Neural cell (in vitro differentiated cells): ENCODE results near the gene TYW3. TPM values are rescaled to one million over a fixed set of nuclear protein-coding genes. Genes with fewer than 3 reads are reported as not detected.

Source experiments
- H2AFZ ChIP-seq: fragments of 200-600, 300-800 bp; sonication (generic), shearing (Covaris generic); 2 replicates; pipeline ENCODE4 v1.6.0; 2014; ENCODE audit warnings: low read depth, mild to moderate bottlenecking, antibody characterized with exemption, low read length, moderate library complexity
- H3F3A ChIP-seq: fragments of 200-600 bp; shearing (Covaris generic); 2 replicates; pipeline ENCODE4 v1.6.1; 2016; ENCODE audit warnings: mild to moderate bottlenecking, moderate library complexity, mixed read lengths, antibody characterized with exemption, low read length; ENCODE audit not compliant: insufficient read depth, poor library complexity, severe bottlenecking
- H3K27ac ChIP-seq: fragments of 200-600, 300-800 bp; sonication (generic), shearing (Covaris generic); 2 replicates; pipeline ENCODE4 v1.5.1; 2014; ENCODE audit warnings: mild to moderate bottlenecking, low read length, moderate library complexity
- H3K27me3 ChIP-seq: fragments of 300-800, 200-600 bp; sonication (generic), shearing (Covaris generic); 2 replicates; pipeline ENCODE4 v1.6.0; 2014; ENCODE audit warnings: mild to moderate bottlenecking, low read depth, low read length, moderate library complexity; ENCODE audit not compliant: insufficient read depth
- H3K36me3 ChIP-seq: fragments of 300-800, 200-600 bp; sonication (generic), shearing (Covaris generic); 2 replicates; pipeline ENCODE4 v1.5.1; 2014; ENCODE audit warnings: mild to moderate bottlenecking, antibody characterized with exemption, low read length, moderate library complexity; ENCODE audit not compliant: insufficient read depth
- H3K4me2 ChIP-seq: fragments of 300-800, 200-600 bp; sonication (generic), shearing (Covaris generic); 2 replicates; pipeline ENCODE4 v1.6.0; 2014; ENCODE audit warnings: mild to moderate bottlenecking, low read length
- H3K4me3 ChIP-seq: fragments of 300-800, 200-600 bp; sonication (generic), shearing (Covaris generic); 2 replicates; pipeline ENCODE4 v1.5.1; 2014; ENCODE audit warnings: mild to moderate bottlenecking, low read length, moderate library complexity
- H3K79me2 ChIP-seq: fragments of 200-600 bp; shearing (Covaris generic); replicated peaks from 2 replicates; pipeline ENCODE4 v1.6.0; 2014; ENCODE audit warnings: mild to moderate bottlenecking, low read length, moderate library complexity; ENCODE audit not compliant: insufficient read depth
- H3K9ac ChIP-seq: fragments of 300-800, 200-600 bp; sonication (generic), shearing (Covaris generic); 2 replicates; pipeline ENCODE4 v1.6.1; 2016; ENCODE audit warnings: mild to moderate bottlenecking, low read length, mixed read lengths
- H3K9me2 ChIP-seq: fragments of 200-600 bp; shearing (Covaris generic); 2 replicates; pipeline ENCODE4 v1.6.1; 2016; ENCODE audit warnings: mild to moderate bottlenecking, low read length, mixed read lengths; ENCODE audit not compliant: insufficient read depth
- H3K9me3 ChIP-seq: fragments of 200-600, 300-800 bp; sonication (generic), shearing (Covaris generic); 2 replicates; pipeline ENCODE4 v1.6.1; 2016; ENCODE audit warnings: mild to moderate bottlenecking, mixed run types, low read length, moderate library complexity, mixed read lengths
- H4K20me1 ChIP-seq: fragments of 200-600 bp; shearing (Covaris generic); 2 replicates; pipeline ENCODE4 v1.6.1; 2016; ENCODE audit warnings: mild to moderate bottlenecking, mixed run types; ENCODE audit not compliant: insufficient read depth
- EP300 ChIP-seq: fragments of 450-650 bp; conservative IDR thresholded peaks from 2 replicates; pipeline ENCODE4 v1.6.1; 2014; ENCODE audit warnings: antibody characterized with exemption, mild to moderate bottlenecking, moderate library complexity; ENCODE audit not compliant: poor library complexity, severe bottlenecking
- EZH2 ChIP-seq: fragments of 200-600, 300-800 bp; shearing (Covaris generic), sonication (generic); IDR thresholded peaks from 2 replicates; pipeline ENCODE4 v1.6.1; 2014; ENCODE audit warnings: antibody characterized with exemption, low read length, borderline replicate concordance, mild to moderate bottlenecking; ENCODE audit not compliant: insufficient read depth, poor library complexity, severe bottlenecking
- MXI1 ChIP-seq: fragments of 450-650 bp; conservative IDR thresholded peaks from 2 replicates; pipeline ENCODE4 v1.6.1; 2014; ENCODE audit warnings: antibody characterized with exemption, mild to moderate bottlenecking; ENCODE audit not compliant: poor library complexity, severe bottlenecking
- POLR2AphosphoS5 ChIP-seq: IDR thresholded peaks from 2 replicates; pipeline ENCODE4 v1.6.1; 2012
- RAD21 ChIP-seq: fragments of 450-650 bp; conservative IDR thresholded peaks from 2 replicates; pipeline ENCODE4 v1.6.1; 2014; ENCODE audit warnings: antibody characterized with exemption, mild to moderate bottlenecking, moderate library complexity
- SMC3 ChIP-seq: fragments of 450-650 bp; conservative IDR thresholded peaks from 2 replicates; pipeline ENCODE4 v1.6.1; 2014; ENCODE audit warnings: antibody characterized with exemption, mild to moderate bottlenecking, moderate library complexity; ENCODE audit not compliant: poor library complexity
- TAF1 ChIP-seq: IDR thresholded peaks from 2 replicates; pipeline ENCODE4 v1.6.1; 2012; ENCODE audit warnings: low read depth
- polyA plus RNA-seq: library from polyadenylated mRNA; depleted of rRNA; stranded (reverse); fragments of >200 nt; gene quantifications from 2 replicates; pipeline ENCODE4 v1.2.3, GENCODE V29; 2014
- TF ChIP-seq, protein P1 (sequence below): IDR thresholded peaks from 2 replicates; pipeline ENCODE4 v1.6.1; 2012; ENCODE audit warnings: borderline replicate concordance
- TF ChIP-seq, protein P2 (sequence below): fragments of 450-650 bp; IDR thresholded peaks from 2 replicates; pipeline ENCODE4 v1.5.1; 2014; ENCODE audit warnings: antibody characterized with exemption, mild to moderate bottlenecking, moderate library complexity; ENCODE audit not compliant: poor library complexity, severe bottlenecking

The TYW3 gene
- polyA plus RNA-seq, 1 donor from 2014 or later = 1.5 TPM

DNA sequence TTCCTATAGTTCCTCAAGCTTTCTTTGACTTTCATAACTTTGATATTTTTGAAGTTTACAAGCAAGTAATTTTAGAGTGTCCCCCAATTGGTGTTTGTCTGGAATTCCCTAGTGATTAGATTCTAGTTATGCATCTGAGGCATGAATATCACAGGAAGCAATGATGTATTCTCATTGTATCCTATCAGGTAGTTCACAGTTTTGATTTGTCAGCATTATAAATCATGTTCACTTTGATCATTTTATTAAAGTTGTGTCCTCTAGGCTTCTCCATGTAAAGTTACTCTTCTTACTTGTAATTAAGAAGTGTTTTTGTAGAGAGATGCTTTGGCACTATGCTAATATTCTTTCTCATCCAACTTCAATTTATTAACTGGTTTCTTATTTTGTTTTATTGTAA is 53.0 kb downstream of the TYW3 start:
- H3K79me2 ChIP-seq = no peaks in the 10 kb centered on the region
- no peak overlapping the region for H3K9ac ChIP-seq
- H3K9me3 ChIP-seq = no peaks in the 10 kb centered on the region
- no peak overlapping the region for H2AFZ ChIP-seq
- no peak overlapping the region for H3K27ac ChIP-seq
- H3K27me3 ChIP-seq = no peaks in the 10 kb centered on the region
- no peaks in the 10 kb centered on the region for H3K9me2 ChIP-seq
- H3K4me2 ChIP-seq = no peak overlapping the region
- H3K4me3 ChIP-seq = no peak overlapping the region
- H3K36me3 ChIP-seq = no peaks in the 10 kb centered on the region
- no peaks in the 10 kb centered on the region for H4K20me1 ChIP-seq
- H3F3A ChIP-seq = no peaks in the 10 kb centered on the region
- no peak for TF ChIP-seq POLR2AphosphoS5
- TF ChIP-seq, protein P1, sequence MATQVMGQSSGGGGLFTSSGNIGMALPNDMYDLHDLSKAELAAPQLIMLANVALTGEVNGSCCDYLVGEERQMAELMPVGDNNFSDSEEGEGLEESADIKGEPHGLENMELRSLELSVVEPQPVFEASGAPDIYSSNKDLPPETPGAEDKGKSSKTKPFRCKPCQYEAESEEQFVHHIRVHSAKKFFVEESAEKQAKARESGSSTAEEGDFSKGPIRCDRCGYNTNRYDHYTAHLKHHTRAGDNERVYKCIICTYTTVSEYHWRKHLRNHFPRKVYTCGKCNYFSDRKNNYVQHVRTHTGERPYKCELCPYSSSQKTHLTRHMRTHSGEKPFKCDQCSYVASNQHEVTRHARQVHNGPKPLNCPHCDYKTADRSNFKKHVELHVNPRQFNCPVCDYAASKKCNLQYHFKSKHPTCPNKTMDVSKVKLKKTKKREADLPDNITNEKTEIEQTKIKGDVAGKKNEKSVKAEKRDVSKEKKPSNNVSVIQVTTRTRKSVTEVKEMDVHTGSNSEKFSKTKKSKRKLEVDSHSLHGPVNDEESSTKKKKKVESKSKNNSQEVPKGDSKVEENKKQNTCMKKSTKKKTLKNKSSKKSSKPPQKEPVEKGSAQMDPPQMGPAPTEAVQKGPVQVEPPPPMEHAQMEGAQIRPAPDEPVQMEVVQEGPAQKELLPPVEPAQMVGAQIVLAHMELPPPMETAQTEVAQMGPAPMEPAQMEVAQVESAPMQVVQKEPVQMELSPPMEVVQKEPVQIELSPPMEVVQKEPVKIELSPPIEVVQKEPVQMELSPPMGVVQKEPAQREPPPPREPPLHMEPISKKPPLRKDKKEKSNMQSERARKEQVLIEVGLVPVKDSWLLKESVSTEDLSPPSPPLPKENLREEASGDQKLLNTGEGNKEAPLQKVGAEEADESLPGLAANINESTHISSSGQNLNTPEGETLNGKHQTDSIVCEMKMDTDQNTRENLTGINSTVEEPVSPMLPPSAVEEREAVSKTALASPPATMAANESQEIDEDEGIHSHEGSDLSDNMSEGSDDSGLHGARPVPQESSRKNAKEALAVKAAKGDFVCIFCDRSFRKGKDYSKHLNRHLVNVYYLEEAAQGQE = no peak
- no peak for TF ChIP-seq SMC3
- TF ChIP-seq, protein P2, sequence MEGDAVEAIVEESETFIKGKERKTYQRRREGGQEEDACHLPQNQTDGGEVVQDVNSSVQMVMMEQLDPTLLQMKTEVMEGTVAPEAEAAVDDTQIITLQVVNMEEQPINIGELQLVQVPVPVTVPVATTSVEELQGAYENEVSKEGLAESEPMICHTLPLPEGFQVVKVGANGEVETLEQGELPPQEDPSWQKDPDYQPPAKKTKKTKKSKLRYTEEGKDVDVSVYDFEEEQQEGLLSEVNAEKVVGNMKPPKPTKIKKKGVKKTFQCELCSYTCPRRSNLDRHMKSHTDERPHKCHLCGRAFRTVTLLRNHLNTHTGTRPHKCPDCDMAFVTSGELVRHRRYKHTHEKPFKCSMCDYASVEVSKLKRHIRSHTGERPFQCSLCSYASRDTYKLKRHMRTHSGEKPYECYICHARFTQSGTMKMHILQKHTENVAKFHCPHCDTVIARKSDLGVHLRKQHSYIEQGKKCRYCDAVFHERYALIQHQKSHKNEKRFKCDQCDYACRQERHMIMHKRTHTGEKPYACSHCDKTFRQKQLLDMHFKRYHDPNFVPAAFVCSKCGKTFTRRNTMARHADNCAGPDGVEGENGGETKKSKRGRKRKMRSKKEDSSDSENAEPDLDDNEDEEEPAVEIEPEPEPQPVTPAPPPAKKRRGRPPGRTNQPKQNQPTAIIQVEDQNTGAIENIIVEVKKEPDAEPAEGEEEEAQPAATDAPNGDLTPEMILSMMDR = no peak
- TF ChIP-seq EP300 = no peak
- no peak for TF ChIP-seq EZH2
- no peak for TF ChIP-seq RAD21
- no peak for TF ChIP-seq TAF1
- no peak for TF ChIP-seq MXI1

DNA sequence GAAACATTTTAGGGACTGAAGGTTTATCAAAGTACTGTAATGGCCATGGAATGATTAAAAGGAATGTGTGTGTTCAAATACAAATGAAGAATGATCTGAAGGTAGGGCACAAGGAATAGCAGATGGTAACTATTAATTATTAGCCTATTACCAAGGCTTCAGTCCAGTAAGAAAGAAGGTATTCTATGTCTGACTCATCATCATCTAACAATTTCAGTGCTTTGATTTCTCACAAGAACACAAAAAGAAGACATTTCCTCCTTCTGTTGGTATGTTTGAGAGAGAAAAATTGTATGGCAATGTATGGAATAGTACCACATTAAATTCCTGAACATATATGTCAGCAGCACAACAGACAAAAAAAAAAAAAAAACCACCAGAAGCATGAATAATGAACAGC is 57.5 kb downstream of the TYW3 start:
- Histone ChIP-seq H3F3A (no peaks in the 10 kb centered on the region), H3K9me3 (no peaks in the 10 kb centered on the region), H3K36me3 (no peaks in the 10 kb centered on the region), H3K79me2 (no peaks in the 10 kb centered on the region), H3K27me3 (no peaks in the 10 kb centered on the region), H3K9ac (no peak overlapping the region), H3K9me2 (no peaks in the 10 kb centered on the region), H4K20me1 (no peaks in the 10 kb centered on the region), H3K27ac (no peak overlapping the region), H3K4me3 (no peak overlapping the region), H2AFZ (no peak overlapping the region), H3K4me2 (no peak overlapping the region)
- TF ChIP-seq, protein P1 = no peak
- TF ChIP-seq RAD21 = no peak
- TF ChIP-seq, protein P2 = no peak
